Measurements from ENCODE around the gene EIF3B.
"Not testable (repeated sequence)": the region's sequence is repeated elsewhere in the genome, so short reads cannot be mapped to it uniquely, and the experiment has no call there.

The EIF3B gene

DNA sequence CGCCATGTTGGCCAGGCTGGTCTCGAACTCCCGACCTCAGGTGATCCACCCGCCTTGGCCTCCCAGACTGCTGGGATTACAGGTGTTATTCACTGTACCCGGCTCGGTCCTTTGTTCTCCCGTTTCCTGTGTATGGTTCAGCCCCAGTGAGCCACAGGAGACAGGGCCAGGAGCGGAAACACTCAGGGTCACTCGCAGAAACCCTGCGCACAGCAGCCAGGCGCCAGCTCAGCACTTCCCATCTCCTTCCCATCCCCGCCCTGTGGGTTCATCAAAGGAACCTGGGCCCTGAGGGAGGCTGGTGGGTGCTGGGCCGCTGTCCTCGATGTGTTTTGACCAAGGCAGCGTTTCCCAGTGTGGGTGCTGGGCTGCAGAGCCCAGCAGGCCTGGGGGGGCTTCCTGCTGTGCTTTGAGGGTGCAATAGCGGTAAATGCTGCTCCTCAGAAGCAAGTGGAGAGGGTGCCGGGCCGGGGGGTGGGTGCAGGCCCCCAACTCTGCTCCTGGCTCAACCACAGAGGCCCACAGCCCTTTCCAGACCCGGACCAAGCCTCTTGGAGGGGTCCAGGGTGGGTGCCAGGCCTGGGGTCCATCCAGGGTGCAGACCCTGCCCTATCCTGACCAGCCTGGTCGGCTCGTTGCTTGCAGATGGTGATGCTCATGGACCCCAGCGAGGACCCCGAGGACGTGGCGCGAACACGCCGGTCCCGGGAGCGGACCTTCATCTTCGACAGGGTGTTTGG is 33.4 kb downstream of the EIF3B start:
- no peak for DNase-seq (ENCODE audit: low spot score)
- TF ChIP-seq, protein P1, sequence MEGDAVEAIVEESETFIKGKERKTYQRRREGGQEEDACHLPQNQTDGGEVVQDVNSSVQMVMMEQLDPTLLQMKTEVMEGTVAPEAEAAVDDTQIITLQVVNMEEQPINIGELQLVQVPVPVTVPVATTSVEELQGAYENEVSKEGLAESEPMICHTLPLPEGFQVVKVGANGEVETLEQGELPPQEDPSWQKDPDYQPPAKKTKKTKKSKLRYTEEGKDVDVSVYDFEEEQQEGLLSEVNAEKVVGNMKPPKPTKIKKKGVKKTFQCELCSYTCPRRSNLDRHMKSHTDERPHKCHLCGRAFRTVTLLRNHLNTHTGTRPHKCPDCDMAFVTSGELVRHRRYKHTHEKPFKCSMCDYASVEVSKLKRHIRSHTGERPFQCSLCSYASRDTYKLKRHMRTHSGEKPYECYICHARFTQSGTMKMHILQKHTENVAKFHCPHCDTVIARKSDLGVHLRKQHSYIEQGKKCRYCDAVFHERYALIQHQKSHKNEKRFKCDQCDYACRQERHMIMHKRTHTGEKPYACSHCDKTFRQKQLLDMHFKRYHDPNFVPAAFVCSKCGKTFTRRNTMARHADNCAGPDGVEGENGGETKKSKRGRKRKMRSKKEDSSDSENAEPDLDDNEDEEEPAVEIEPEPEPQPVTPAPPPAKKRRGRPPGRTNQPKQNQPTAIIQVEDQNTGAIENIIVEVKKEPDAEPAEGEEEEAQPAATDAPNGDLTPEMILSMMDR (IDR thresholded peaks at IDR 0.05; ENCODE audit: extremely low read depth, missing control alignments): no peak

DNA sequence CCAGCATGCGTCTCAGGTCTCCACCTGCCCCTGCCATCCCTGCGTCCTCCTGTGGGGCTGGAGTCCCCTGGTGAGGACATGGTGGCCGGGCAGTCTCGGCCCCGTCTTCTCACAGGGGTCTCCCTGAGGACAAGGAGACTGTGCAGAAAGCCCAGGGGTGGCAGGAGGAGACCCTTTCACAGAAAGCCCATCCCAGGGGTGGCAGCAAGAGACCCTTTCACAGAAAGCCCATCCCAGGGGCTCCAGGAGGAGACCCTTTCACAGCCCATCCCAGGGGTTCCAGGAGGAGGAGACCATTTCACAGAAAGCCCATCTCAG is 34.0 kb downstream of the EIF3B start:
- TF ChIP-seq, protein P1 (IDR thresholded peaks at IDR 0.05; ENCODE audit: extremely low read depth, missing control alignments): no peak

DNA sequence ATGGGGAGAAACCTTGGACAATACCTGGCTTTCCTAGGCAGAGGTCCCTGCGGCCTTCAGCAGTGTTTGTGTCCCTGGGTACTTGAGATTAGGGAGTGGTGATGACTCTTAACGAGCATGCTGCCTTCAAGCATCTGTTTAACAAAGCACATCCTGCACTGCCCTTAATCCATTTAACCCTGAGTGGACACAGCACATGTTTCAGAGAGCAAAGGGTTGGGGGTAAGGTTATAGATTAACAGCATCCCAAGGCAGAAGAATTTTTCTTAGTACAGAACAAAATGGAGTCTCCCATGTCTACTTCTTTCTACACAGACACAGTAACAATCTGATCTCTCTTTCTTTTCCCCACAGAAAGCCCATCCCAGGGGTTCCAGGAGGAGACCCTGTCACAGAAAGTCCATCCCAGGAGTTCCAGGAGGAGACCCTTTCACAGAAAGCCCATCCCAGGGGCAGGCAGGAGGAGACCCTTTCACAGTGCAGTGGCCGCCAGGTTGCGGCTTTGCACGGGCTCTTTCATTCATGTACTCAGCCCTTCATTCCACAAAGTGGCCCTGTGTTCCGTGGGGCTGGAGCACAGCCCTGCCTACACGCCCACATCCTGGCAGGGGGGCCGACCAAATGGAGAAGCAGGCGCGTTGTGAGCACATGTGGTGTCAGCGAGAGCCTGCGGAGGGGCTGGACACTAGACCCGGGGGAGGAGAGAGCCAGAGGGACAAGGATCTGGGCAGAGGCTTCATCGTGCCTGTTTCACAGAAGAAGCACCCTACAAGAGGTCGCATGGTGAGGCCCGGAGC is 35.6 kb downstream of the EIF3B start:
- DNase-seq (ENCODE audit: low spot score): not testable (repeated sequence)

More for the DNA sequence above, 34.0 kb downstream of the EIF3B start:
- no peak for DNase-seq (ENCODE audit: low spot score)

DNA sequence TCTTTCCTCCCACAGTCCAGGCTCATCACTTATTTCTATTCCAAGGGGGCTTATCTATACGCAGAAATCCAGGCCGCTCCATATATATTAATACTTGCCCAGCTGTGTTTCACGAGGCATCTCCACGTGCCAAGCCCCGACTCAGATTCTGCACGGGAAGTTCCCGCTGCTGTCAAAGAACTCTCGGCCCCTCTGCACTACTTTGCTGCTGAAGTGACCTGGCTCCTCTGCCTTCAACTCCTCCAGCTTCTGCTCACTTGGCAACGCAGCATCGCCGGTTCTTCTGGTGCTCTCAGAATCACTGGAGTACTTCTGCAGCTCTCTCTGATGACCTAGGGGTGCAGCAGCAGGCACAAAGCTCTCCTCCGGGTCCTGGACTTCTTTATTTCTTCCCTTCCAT is 39.1 kb downstream of the EIF3B start:
- TF ChIP-seq, protein P1 (IDR thresholded peaks at IDR 0.05; ENCODE audit: extremely low read depth, missing control alignments): no peak
- no peak for DNase-seq (ENCODE audit: low spot score)

DNA sequence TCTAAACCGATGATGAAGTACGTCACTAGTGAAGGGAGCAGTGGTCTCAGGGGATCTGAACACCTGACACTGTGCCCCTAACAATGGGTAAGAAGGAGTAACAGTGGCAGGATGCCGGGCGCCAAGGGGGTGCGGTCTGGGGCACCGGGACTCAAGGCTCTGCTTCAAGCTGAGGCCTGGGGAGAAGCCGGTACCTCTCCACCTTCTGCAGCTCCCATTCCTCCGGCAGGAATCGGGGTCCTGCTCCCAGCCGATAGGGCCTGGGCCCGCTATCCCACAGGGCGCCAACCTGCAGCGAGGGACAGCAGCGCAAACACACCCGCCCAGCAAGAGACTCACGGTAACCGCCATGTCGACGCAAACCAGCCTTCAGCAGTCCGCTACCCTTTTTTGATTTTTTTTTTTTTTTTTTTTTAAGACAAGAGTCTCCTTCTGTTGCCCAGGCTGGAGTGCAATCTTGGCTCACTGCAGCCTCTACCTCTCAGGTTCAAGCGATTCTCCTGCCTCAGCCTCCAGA is 40.0 kb downstream of the EIF3B start:
- no peak for DNase-seq (ENCODE audit: low spot score)
- TF ChIP-seq, protein P1 (IDR thresholded peaks at IDR 0.05; ENCODE audit: extremely low read depth, missing control alignments): no peak

DNA sequence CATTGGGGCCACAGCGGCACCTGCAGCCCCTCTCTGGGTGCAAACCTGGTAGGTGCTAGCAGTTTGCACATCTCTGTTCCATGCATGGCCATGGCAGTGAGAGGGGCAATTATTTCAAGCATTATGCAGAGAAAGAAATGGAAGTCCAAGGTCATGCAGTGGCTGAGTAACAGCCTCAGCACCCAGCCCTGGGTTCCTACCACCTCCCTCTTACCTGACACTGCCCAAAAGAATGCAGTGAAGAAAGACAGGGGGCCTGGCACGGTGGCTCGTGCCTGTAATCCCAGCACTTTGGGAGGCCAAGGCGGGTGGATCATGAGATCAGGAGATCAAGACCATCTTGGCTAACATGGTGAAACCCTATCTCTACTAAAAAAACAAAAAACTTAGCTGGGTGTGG is 43.9 kb downstream of the EIF3B start:
- DNase-seq (ENCODE audit: low spot score): no peak
- TF ChIP-seq, protein P1 (IDR thresholded peaks at IDR 0.05; ENCODE audit: extremely low read depth, missing control alignments): no peak

DNA sequence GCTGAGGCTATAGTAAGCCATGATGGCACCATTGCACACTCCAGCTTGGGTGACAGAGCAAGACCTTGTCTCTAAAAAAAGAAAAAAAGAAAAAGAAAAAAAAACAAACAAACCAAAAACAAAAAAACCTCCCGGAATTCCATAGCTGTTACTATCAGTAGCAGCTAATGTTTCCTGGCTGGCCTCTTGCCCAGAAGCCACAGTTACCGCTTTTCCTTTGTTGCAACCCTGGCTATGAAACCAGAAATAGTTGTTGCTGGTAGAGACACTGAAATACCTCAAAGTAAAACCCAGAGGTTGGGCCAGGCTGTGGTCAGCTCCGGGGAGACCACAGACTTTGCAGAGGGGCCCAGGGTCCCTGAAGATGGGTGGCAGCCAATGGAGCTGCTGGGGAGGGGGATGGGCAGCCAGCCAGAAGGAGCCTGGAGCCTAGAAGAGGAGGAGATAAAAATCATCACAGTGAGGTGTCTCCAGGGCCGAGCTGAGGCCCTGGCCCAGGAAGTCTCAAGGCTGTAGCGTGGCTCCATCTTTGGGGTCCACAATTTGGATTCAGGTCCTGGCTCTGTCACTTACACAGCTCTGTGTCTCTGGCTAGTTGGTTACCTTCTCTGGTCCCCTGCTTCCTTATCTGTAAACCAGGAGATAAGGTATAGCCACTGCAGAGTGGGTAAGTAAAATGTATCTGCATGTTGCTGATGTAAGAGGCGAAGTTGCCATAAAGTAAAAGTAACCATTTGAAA is 45.4 kb downstream of the EIF3B start:
- TF ChIP-seq, protein P1 (IDR thresholded peaks at IDR 0.05; ENCODE audit: extremely low read depth, missing control alignments): no peak
- no peak for DNase-seq (ENCODE audit: low spot score)

All from GM20000 (cell line).